ENCODE results near the gene P2RX1.
A peak's percentile ranks its signal among the peaks of the same experiment; 100 is the strongest.

P2RX1 gene

GRCh38 chr17:3921006-3921405 lies 4.7 kb upstream of the P2RX1 start:
- no peaks in the 10 kb centered on the region for H3K9me3 ChIP-seq (ENCODE audit: low read length)
- no peak overlapping the region for H3K27ac ChIP-seq (ENCODE audit: low read depth, low read length)
- no peaks in the 10 kb centered on the region for H3K27me3 ChIP-seq (ENCODE audit: control insufficient read depth in 1 of 2, insufficient read depth in 2 of 2, low read length in 2 of 2)
- no peak overlapping the region for H3K4me3 ChIP-seq (ENCODE audit: low read depth in 1 of 2, low read length in 2 of 2)
- H3K9ac ChIP-seq (ENCODE audit: low read length): no peak overlapping the region
- no peaks in the 10 kb centered on the region for H3K4me1 ChIP-seq (ENCODE audit: insufficient read depth, low read length)
- no peaks in the 10 kb centered on the region for H3K36me3 ChIP-seq (ENCODE audit: insufficient read depth, low read length)

DNA sequence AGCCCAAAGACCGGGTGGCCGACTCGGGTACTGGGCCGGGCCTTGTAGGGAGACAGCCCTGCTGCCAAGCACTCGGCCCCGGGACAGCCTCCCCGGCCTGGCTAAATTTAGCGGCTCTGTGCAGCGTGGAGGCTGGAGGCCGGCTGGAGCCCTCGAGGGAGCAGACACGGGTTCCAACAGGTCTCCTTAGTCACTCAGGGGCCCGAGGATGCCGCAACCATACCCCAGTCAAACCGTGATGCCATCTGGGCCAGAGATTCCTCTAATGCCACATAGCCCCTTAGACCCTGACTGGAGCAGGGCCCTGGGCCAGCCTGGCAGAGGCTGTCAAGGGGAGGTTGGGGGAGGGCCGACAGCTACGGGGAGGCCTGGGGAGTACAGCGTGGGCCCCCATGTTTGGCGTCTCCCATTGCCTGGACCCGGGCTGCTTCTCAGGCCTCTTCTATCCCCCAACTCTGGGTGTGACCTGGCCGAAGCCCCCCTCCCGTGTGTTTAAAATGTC lies 2.9 kb upstream of the P2RX1 start:
- Histone ChIP-seq H3K27ac (ENCODE audit: low read depth, low read length) (peak overlapping the region; percentile 76), H3K27me3 (ENCODE audit: control insufficient read depth in 1 of 2, insufficient read depth in 2 of 2, low read length in 2 of 2) (no peaks in the 10 kb centered on the region), H3K4me1 (ENCODE audit: insufficient read depth, low read length) (no peaks in the 10 kb centered on the region), H3K4me3 (ENCODE audit: low read depth in 1 of 2, low read length in 2 of 2) (no peak overlapping the region), H3K36me3 (ENCODE audit: insufficient read depth, low read length) (no peaks in the 10 kb centered on the region), H3K9ac (ENCODE audit: low read length) (no peak overlapping the region), H3K9me3 (ENCODE audit: low read length) (no peaks in the 10 kb centered on the region)

DNA sequence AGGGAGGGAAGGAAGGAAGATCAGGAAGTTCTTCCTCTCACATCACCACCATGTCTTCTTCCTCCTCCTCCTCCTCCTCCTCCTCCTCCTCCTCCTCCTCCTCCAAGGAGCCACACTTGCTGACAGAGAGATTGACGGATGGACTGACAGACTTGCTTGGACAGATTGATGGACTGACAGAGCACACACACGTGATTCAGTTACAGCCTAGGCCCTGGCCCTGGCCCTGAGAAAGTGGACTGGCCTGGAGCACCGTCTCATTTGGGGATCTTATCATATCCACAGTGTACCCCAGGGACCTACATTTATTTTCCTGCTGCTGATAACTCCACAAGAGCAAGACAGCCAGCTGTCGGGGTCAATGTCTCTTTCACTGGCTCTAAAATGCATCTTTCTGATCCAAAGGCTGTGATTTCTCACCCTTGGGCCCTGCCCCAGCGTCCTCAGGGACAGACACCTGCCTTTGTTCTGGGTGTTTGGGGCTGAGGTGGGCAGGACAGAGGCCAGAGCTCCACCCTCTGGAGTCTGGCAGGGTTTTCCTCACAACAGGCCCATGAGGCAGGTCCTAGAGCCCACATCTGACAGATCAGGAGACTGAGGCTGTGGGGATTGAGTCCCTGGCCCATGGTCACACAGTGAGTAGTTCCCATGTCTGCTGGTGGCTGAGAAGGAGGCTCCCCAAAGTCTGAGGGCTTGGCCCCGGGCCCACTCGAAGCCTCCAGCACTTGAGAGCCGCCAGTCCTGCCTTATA lies 2.3 kb upstream of the P2RX1 start:
- peak overlapping the region; percentile 76 for H3K27ac ChIP-seq (ENCODE audit: low read depth, low read length)
- H3K4me1 ChIP-seq (ENCODE audit: insufficient read depth, low read length): peaks cover 3% of the 10 kb centered on the region
- no peaks in the 10 kb centered on the region for H3K27me3 ChIP-seq (ENCODE audit: control insufficient read depth in 1 of 2, insufficient read depth in 2 of 2, low read length in 2 of 2)
- H3K4me3 ChIP-seq (ENCODE audit: low read depth in 1 of 2, low read length in 2 of 2): no peak overlapping the region
- H3K9me3 ChIP-seq (ENCODE audit: low read length): no peaks in the 10 kb centered on the region
- H3K9ac ChIP-seq (ENCODE audit: low read length): no peak overlapping the region
- H3K36me3 ChIP-seq (ENCODE audit: insufficient read depth, low read length): no peaks in the 10 kb centered on the region

- Histone ChIP-seq H3K27me3 (ENCODE audit: control insufficient read depth in 1 of 2, insufficient read depth in 2 of 2, low read length in 2 of 2) (no peaks in the 10 kb centered on the region), H3K27ac (ENCODE audit: low read depth, low read length) (peak overlapping the region; percentile 22), H3K4me1 (ENCODE audit: insufficient read depth, low read length) (peaks cover 5% of the 10 kb centered on the region), H3K36me3 (ENCODE audit: insufficient read depth, low read length) (no peaks in the 10 kb centered on the region), H3K9ac (ENCODE audit: low read length) (no peak overlapping the region), H3K4me3 (ENCODE audit: low read depth in 1 of 2, low read length in 2 of 2) (no peak overlapping the region), H3K9me3 (ENCODE audit: low read length) (no peaks in the 10 kb centered on the region)
Measured at GRCh38 chr17:3917391-3917931, 1.2 kb upstream of the P2RX1 start.

- Histone ChIP-seq H3K9me3 (ENCODE audit: low read length) (no peaks in the 10 kb centered on the region), H3K9ac (ENCODE audit: low read length) (no peak overlapping the region), H3K27ac (ENCODE audit: low read depth, low read length) (peak overlapping the region; percentile 68), H3K4me3 (ENCODE audit: low read depth in 1 of 2, low read length in 2 of 2) (no peak overlapping the region), H3K4me1 (ENCODE audit: insufficient read depth, low read length) (peaks cover 5% of the 10 kb centered on the region), H3K36me3 (ENCODE audit: insufficient read depth, low read length) (no peaks in the 10 kb centered on the region), H3K27me3 (ENCODE audit: control insufficient read depth in 1 of 2, insufficient read depth in 2 of 2, low read length in 2 of 2) (no peaks in the 10 kb centered on the region)
Measured at GRCh38 chr17:3916825-3917224, 560 bp upstream of the P2RX1 start.

DNA sequence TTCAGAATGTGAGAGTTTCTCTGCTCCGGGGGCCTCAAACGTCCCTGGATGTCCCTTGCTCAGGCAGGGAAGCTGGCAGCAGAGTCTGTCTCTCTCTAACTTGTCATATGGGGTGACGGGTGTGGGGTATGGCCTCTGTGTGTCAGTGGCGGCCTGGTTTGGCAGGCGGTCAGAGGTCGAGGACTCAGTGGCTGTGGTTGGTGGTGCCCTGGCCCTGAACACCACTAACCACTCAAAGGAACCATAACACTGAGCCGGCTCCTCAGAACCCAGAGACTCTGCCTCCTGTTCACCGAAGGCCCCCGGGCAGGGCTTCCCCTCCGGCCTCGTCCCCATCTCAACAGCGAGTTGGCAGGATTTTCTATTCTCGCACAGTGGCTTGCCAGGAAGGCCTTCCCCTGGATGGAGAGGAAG lies 677 bp downstream of the P2RX1 start:
- peaks cover 5% of the 10 kb centered on the region for H3K4me1 ChIP-seq (ENCODE audit: insufficient read depth, low read length)
- no peak overlapping the region for H3K9ac ChIP-seq (ENCODE audit: low read length)
- peak overlapping the region; percentile 68 for H3K27ac ChIP-seq (ENCODE audit: low read depth, low read length)

GRCh38 chr17:3914312-3914670 lies 2.0 kb downstream of the P2RX1 start:
- H3K4me3 ChIP-seq (ENCODE audit: low read depth in 1 of 2, low read length in 2 of 2): no peak overlapping the region
- peaks cover 5% of the 10 kb centered on the region for H3K4me1 ChIP-seq (ENCODE audit: insufficient read depth, low read length)
- no peaks in the 10 kb centered on the region for H3K27me3 ChIP-seq (ENCODE audit: control insufficient read depth in 1 of 2, insufficient read depth in 2 of 2, low read length in 2 of 2)
- H3K9me3 ChIP-seq (ENCODE audit: low read length): no peaks in the 10 kb centered on the region
- no peaks in the 10 kb centered on the region for H3K36me3 ChIP-seq (ENCODE audit: insufficient read depth, low read length)
- H3K9ac ChIP-seq (ENCODE audit: low read length): no peak overlapping the region
- peak overlapping the region; percentile 50 for H3K27ac ChIP-seq (ENCODE audit: low read depth, low read length)

More for the DNA sequence above, 677 bp downstream of the P2RX1 start:
- no peaks in the 10 kb centered on the region for H3K27me3 ChIP-seq (ENCODE audit: control insufficient read depth in 1 of 2, insufficient read depth in 2 of 2, low read length in 2 of 2)
- H3K4me3 ChIP-seq (ENCODE audit: low read depth in 1 of 2, low read length in 2 of 2): no peak overlapping the region
- H3K9me3 ChIP-seq (ENCODE audit: low read length): no peaks in the 10 kb centered on the region
- H3K36me3 ChIP-seq (ENCODE audit: insufficient read depth, low read length): no peaks in the 10 kb centered on the region

- no peaks in the 10 kb centered on the region for H3K9me3 ChIP-seq (ENCODE audit: low read length)
- peak overlapping the region; percentile 50 for H3K27ac ChIP-seq (ENCODE audit: low read depth, low read length)
- no peaks in the 10 kb centered on the region for H3K27me3 ChIP-seq (ENCODE audit: control insufficient read depth in 1 of 2, insufficient read depth in 2 of 2, low read length in 2 of 2)
- no peaks in the 10 kb centered on the region for H3K36me3 ChIP-seq (ENCODE audit: insufficient read depth, low read length)
- H3K9ac ChIP-seq (ENCODE audit: low read length): no peak overlapping the region
- H3K4me3 ChIP-seq (ENCODE audit: low read depth in 1 of 2, low read length in 2 of 2): peak overlapping the region in 1 of 2 donors; percentile 10
- peaks cover 5% of the 10 kb centered on the region for H3K4me1 ChIP-seq (ENCODE audit: insufficient read depth, low read length)
Measured at GRCh38 chr17:3913531-3914311, 2.5 kb downstream of the P2RX1 start.

- H3K36me3 ChIP-seq (ENCODE audit: insufficient read depth, low read length): no peaks in the 10 kb centered on the region
- H3K27me3 ChIP-seq (ENCODE audit: control insufficient read depth in 1 of 2, insufficient read depth in 2 of 2, low read length in 2 of 2): no peaks in the 10 kb centered on the region
- no peaks in the 10 kb centered on the region for H3K9me3 ChIP-seq (ENCODE audit: low read length)
- peaks cover 5% of the 10 kb centered on the region for H3K4me1 ChIP-seq (ENCODE audit: insufficient read depth, low read length)
- H3K9ac ChIP-seq (ENCODE audit: low read length): no peak overlapping the region
- no peak overlapping the region for H3K4me3 ChIP-seq (ENCODE audit: low read depth in 1 of 2, low read length in 2 of 2)
- H3K27ac ChIP-seq (ENCODE audit: low read depth, low read length): no peak overlapping the region
Measured at GRCh38 chr17:3912827-3913226, 3.4 kb downstream of the P2RX1 start.

GRCh38 chr17:3911271-3912053 lies 4.8 kb downstream of the P2RX1 start:
- Histone ChIP-seq H3K9ac (ENCODE audit: low read length) (no peak overlapping the region), H3K36me3 (ENCODE audit: insufficient read depth, low read length) (no peaks in the 10 kb centered on the region), H3K4me1 (ENCODE audit: insufficient read depth, low read length) (peaks cover 5% of the 10 kb centered on the region), H3K27me3 (ENCODE audit: control insufficient read depth in 1 of 2, insufficient read depth in 2 of 2, low read length in 2 of 2) (no peaks in the 10 kb centered on the region), H3K4me3 (ENCODE audit: low read depth in 1 of 2, low read length in 2 of 2) (no peak overlapping the region), H3K27ac (ENCODE audit: low read depth, low read length) (no peak overlapping the region), H3K9me3 (ENCODE audit: low read length) (no peaks in the 10 kb centered on the region)

Measured in muscle layer of colon (tissue), 2 donors.